Astrocyte of the cerebellum (primary cell): ENCODE results near the gene STIP1.

Experiments
- DNase-seq: peaks from one replicate; pipeline ENCODE4 v3.0.0-alpha.2; 2011; ENCODE audit warnings: low read depth
- H3K4me3 ChIP-seq: 2 replicates; pipeline ENCODE4 v1.5.1; 2011; ENCODE audit warnings: mild to moderate bottlenecking, low read depth, low read length, moderate library complexity
- CTCF ChIP-seq: IDR thresholded peaks from 2 replicates; pipeline ENCODE4 v1.5.1; 2012; ENCODE audit warnings: low read length, low read depth, moderate library complexity, mild to moderate bottlenecking; ENCODE audit errors: missing control alignments
- in situ Hi-C: cut with HindIII; loops from 2 replicates; pipeline ENCODE4 v1.10.0; 2017; ENCODE audit warnings: low sequenced_read_pairs

The STIP1 gene

DNA sequence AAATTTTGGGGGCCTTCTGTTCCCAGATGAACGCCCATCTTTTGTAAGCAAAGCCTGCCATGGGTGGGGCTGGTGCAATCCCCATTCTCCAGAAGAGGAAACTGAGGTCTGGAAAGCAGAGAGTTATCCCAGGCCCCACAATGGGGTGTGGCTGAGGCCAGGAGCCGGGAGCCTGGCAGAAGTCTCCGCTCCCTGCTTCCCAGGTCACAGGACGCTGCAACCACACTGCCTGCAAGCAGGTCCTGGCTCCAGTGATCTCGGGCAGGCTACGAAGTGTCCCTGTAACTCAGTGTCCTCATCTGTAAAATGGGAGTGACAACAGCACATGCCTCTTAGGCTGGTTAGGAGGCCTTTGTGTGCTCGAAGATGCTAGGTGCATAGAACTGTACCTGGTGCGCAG is 67.1 kb downstream of the STIP1 start:
- DNase-seq, result no peak
- in situ Hi-C loops, result no loop called here
- no peak for TF ChIP-seq CTCF
- H3K4me3 ChIP-seq, result peak overlapping the region; percentile 50

- no peak for DNase-seq
- in situ Hi-C loops, result no loop called here
- no peak for TF ChIP-seq CTCF
- no peak overlapping the region for H3K4me3 ChIP-seq
Observed at GRCh38 chr11:64253481-64253880, 67.5 kb downstream of the STIP1 start.
